Measurements from ENCODE around the gene SHTN1.

DNA sequence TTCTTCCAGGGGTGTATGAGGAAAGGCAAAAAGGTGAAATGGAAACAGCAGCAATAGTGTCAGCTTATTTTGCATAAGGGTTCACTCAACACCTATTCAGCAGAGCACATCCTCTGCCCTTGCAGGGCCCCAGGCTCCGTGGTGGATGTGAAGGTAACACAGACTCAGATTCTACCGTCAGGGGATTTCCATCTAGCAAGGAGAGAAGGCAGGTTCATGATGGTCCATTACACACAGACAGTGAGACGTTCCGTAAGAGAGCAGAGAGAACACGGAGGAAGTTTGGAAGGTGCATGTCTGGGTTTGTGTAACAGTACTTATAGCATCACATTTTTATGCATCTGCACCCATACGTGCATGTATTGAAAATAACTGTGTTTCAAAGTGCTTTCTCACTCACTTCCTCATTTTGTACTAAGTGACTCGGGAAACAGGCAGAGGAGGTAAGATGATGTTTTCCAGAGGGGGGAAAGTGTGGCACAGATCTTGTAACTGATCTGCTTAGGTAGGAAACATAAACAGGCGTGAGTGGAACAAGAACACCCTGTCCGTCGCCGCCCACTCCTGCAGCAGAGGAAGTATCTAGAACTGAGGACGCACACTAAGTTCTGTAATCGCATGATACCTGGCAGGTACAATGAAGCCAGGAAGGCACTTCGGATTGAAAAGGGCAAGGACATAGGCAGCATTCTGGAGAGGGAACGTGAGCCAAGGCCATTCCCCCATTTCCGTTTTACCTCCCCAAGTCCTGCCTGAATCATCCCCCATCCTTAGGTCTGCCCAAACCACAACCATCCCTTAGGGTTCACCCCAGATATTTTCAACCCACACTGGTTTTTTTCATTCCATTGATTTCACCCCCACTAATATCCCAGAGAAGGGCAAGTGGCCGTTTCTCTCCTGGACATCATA is 156.7 kb downstream of the SHTN1 start:
- no peak for TF ChIP-seq EZH2 (IDR thresholded peaks at IDR 0.05; ENCODE audit: borderline replicate concordance, insufficient read depth, low read depth, low read length, poor library complexity, severe bottlenecking)
- TF ChIP-seq, protein P1, sequence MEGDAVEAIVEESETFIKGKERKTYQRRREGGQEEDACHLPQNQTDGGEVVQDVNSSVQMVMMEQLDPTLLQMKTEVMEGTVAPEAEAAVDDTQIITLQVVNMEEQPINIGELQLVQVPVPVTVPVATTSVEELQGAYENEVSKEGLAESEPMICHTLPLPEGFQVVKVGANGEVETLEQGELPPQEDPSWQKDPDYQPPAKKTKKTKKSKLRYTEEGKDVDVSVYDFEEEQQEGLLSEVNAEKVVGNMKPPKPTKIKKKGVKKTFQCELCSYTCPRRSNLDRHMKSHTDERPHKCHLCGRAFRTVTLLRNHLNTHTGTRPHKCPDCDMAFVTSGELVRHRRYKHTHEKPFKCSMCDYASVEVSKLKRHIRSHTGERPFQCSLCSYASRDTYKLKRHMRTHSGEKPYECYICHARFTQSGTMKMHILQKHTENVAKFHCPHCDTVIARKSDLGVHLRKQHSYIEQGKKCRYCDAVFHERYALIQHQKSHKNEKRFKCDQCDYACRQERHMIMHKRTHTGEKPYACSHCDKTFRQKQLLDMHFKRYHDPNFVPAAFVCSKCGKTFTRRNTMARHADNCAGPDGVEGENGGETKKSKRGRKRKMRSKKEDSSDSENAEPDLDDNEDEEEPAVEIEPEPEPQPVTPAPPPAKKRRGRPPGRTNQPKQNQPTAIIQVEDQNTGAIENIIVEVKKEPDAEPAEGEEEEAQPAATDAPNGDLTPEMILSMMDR (IDR thresholded peaks at IDR 0.05) = no peak

All from B cell (primary cell).